GM19467 (cell line): ENCODE measurements around the gene VSIG10L.

ENCODE experiments used
- ATAC-seq: cut with Tn5 transposase; IDR thresholded peaks from one replicate; pipeline ENCODE4 v1.9.1; 2021; ENCODE audit warnings: mild to moderate bottlenecking, moderate library complexity; ENCODE audit not compliant: unreplicated experiment

The VSIG10L gene

DNA sequence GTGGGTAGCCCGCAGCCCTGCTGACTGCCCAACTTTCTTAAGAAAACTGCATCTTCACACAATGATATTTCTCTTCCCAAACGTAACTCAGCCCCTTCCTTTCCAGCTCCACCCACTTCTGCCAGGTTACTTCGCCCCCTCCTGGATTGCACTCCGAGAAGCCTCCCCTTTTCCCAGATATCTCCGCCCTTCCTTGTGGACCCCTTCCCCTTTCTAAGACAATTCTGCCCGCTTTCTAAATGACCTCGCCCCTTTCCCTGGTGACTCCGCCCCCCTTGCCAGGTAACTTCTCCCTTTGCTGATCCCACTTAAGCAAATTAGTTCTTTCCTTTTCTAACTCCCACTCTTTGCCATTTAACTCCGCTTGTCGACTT is 2.6 kb downstream of the VSIG10L start:
- ATAC-seq = no peak

DNA sequence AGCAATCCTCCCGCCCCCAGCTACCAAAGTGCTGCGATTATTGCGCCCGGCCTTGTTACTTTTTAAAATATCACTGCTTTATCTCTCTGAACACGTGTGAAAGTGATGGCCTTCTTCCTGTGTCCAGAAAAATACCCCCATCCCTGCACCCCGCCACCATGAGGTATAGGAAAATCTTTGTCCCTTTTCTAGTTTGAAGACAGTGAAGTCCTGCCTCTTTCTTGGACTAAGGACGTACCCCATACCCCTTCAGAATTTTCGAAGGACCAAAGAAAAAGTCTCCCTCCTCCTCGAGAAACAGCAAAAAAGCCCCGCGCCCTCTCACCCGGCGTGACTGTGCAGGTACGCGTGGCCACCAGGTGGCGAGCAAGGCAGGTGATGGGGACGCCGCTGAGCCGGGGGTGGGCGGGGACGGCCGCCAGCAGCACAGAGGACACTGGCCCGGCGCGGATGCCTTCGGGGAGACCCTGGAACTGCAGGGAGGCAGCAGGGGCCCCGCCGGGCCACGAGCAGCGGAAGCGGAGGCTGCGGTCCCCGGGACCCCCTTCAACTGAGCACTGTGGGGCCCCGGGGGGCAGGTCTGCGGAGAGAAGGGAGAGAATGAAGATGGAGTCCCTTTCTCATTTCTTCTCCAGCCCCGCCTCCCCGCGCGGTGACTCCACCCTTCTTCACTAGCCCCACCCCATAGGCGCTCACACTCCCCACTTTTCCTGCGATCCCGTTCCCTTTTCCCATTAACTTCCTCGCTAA is 3.2 kb downstream of the VSIG10L start:
- ATAC-seq = peak; percentile 58

DNA sequence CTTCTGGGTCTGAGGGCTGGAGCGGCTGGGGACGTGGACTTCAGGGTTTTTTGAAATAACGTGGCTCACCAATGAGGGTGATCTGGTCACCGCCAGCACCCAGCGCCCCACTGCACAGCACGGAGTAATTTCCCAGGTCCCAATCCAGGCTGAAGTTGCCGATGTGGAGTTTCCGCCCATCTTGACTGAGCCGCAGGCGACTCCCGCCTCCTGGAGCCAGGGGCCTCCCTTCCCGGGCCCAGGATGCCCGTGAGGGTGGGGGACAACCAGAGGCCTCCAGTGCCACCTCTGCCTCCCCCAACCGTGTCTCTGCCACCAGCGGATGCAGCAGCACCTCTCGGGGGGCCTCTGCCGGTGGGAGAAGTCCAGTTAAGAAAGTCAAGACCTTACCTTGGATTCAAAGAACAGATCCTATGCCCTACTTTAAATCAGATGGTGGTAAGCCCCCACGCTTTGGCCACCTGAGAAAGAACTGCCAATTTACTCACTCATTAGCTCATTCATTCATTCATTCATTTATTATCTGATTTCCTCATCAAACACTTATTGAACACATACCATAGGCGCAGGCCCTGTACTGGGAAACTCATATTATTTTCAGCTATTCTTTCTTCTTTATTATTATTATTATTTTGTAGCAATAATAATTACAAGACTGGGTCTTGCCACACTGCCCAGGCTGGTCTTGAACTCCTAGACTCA is 3.9 kb downstream of the VSIG10L start:
- ATAC-seq = no peak

- ATAC-seq = no peak
Measured at GRCh38 chr19:51337141-51337860, 4.6 kb downstream of the VSIG10L start.

GRCh38 chr19:51333836-51334460 is 8.0 kb downstream of the VSIG10L start:
- ATAC-seq = no peak

GRCh38 chr19:51331716-51332115 is 10.2 kb downstream of the VSIG10L start:
- ATAC-seq = no peak

DNA sequence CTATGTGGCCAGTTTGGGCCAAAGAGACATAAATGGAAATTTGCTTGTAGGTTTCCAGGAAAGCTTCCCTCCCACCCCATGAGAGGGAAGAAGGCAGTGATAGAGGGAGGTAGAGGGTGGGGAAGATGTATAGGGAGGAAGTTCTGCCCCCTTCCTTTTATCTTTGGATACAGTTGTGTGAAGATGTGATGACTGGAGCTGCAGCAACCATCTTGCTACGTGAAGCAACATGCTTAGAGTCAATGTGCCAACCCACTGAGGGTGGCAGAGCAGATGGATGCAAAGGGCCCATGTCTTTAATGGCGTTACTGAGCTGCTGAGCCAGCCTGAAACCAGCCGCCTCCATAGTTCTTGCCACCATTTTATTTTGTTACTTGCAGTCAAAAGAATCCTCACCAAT is 10.7 kb downstream of the VSIG10L start:
- no peak for ATAC-seq

DNA sequence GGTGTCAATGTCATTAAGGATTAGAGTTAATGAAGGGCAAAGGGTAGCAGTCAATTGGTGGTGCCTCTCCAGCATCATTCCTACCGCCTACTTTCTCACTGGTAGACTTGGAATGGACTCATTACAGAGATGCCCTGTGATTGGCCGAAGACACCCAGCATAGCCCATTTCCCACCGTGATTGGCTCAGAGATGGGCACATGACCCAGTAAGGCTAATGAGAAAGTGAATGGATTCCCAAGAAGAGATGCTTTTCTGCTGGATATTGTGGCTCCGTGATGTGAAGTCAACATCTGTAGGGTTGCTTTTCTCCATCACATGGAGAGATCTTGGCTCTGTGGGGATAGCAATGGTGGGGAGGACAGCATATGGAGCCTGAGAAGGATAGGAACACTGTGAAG is 11.6 kb downstream of the VSIG10L start:
- ATAC-seq = no peak

GRCh38 chr19:51329411-51329810 is 12.5 kb downstream of the VSIG10L start:
- ATAC-seq = no peak

DNA sequence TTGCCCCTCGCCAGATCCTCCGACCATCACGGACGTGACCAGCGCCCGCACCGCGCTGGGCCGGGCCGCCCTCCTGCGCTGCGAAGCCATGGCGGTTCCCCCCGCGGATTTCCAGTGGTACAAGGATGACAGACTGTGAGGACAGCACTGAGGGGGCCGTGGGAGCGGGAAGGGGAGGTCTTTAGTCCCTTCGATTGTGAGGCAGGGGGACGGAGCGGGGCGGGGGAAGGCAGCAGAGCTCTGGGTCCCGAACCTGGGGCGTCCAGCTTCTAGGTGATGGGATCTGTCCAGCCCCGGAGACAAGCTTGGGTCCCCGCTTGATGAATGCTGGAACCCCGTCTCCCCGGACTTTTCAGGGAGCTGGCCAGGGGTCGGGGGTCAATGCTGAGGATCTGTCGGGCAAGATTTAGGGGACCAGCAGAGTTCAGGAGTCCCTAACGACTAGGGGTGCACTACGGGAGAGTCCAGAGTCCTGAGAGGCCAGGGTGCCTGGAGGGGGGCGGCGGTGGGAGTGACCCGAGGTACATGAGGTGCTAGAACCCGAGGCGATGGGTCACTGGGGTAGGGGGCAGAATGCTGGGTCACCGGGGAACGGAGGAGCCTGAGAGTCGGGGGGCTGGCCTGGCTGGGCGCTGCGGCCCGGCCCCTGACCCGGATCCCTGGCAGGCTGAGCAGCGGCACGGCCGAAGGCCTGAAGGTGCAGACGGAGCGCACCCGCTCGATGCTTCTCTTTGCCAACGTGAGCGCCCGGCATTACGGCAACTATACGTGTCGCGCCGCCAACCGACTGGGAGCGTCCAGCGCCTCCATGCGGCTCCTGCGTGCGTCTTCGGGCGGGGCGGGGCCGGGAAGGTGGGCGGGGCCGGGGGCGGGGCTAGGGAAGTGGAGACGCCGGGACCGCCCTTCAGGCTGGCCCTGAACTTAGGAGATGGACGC is 14.6 kb downstream of the VSIG10L start:
- ATAC-seq = no peak

DNA sequence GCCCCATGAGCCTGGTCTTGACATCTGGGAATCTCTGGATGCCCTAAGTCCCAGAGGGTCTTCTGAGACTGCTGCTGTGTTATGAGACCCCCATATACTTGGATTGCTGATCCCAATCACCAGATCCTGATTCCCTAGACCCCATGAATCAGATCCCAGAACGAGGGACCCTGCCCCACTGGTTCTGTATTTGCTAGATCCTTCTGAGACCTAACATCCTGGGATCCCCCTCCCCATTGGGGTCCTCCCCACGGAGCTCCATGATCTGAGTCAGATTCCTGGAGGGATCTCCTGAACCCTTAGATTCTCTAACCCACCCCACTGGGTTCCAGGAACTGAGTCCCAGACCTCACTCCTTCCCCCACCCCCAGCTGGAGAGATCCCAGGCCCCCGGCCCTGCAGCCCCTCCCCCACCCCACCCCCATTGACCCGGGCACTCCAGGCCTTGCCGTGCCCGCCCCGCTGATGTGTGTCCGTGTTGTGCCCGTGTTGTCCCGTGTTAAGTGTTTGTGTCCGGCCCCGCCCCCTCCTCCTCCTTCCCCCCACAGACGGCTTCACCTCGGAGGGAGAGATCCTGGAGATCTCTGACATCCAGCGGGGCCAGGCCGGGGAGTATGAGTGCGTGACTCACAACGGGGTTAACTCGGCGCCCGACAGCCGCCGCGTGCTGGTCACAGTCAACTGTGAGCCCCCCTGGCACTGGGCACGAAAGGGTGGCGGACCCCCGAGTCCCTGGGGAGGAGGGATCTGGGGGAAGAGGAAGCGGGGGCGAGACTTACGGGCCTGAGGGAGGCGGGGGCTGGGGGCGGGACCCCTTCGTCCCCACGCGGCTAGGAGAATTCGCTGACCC is 15.5 kb downstream of the VSIG10L start:
- ATAC-seq = no peak

- ATAC-seq = no peak
Measured at GRCh38 chr19:51325161-51325976, 16.6 kb downstream of the VSIG10L start.

- no peak for ATAC-seq
Measured at GRCh38 chr19:51324167-51324481, 17.8 kb downstream of the VSIG10L start.

DNA sequence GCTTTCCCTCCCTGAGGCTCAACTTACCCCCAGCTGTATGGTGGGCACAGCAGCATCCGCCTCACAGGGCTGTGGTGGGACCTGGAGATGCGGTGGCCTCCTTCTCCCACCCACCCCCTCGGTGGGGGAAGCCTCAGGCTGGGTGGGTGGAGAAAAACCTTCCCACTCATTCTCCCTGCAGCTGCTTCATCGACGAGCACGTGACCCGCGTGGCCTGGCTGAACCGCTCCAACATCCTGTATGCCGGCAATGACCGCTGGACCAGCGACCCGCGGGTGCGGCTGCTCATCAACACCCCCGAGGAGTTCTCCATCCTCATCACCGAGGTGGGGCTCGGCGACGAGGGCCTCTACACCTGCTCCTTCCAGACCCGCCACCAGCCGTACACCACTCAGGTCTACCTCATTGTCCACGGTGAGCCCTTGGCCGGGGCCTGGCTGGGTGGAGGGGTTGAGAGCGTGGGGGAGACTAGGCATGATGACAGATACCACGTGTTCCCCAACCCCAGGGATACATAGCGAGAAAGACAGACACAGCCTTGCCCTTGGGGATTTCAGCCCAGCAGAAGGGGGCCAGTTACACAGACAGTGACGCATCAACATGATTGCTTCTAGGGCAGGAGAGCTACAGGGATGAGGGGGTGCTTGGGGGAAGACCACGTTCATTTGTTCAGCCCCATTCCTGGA is 18.3 kb downstream of the VSIG10L start:
- ATAC-seq = no peak

DNA sequence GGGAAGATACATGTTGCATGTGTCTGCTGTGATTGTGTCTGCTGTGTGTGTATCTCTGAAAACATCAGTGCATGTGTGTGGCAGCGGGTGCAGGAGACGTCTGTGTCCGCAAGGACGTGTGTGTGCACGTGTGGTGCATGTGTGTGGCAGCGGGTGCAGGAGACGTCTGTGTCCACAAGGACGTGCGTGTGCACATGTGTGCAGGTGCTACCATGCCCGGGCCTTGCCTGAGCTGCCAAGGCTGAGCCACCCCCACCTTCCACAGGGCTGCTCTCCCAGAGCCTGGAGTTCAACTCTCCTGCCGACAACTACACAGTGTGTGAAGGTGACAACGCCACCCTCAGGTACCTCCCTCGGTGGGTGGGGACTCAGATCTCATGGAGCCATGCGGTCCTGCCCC is 20.1 kb downstream of the VSIG10L start:
- no peak for ATAC-seq

- no peak for ATAC-seq
Measured at GRCh38 chr19:51320280-51320657, 21.7 kb downstream of the VSIG10L start.

DNA sequence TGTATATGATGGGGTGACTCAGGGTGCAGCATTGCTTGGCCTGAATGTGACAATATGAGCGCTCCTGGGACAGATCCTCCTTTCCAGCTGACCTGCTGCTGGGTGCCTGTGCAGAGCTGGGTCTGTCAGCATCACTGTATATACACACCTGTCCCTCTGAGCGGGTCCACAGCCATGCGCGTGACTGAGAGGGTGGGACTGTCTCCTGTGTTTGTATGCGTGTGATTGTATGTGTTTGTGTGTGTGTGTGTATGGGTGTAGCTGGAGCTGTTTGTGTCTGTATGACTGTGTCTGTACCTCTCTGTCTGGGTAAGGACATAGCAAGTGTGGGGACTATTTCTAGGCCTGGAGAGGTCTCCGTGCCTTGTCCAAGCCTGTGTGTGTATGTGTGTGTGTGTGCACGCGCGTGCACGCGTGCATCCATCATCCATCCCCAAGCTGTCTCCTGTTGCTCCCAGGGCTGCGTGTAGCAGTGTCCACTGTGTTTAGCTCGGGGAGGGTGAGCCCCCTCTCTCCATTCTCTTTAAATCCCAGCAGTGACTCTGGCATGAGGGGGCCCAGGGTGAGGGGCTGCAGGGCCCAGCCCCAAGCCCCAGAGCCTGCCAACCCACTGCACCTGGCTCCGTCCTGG is 22.2 kb downstream of the VSIG10L start:
- no peak for ATAC-seq
